Measurements from ENCODE around the gene LZTR1.

Gene LZTR1

GRCh38 chr22:20989323-20990138, 7.4 kb downstream of the LZTR1 start:
- Histone ChIP-seq H3K4me3 (no peak overlapping the region), H3K27ac (peak overlapping the region in 2 of 11 experiments; percentile 13 to 16; a peak in 3 of 22 replicates), H4K20me1 (peaks cover 0 to 79% (median 16%) of the 10 kb centered on the region in 11 experiments; a peak in 11 of 22 replicates), H3K27me3 (no peaks in the 10 kb centered on the region), H3K36me3 (peaks cover 57 to 91% (median 82%) of the 10 kb centered on the region in 11 experiments), H3K9ac (peak overlapping the region; percentile 2 to 62 (median 44); a peak in 13 of 22 replicates), H3K4me2 (peak overlapping the region in 10 of 11 experiments; percentile 31 to 70 (median 60); a peak in 19 of 22 replicates), H3K4me1 (peaks cover 12 to 21% (median 19%) of the 10 kb centered on the region in 10 experiments), H3K9me3 (replicated peaks in 1 of 11) (no peaks in the 10 kb centered on the region)
- no peak for TF ChIP-seq Cebpa-rat (IDR thresholded peaks at IDR 0.05)

GRCh38 chr22:20990184-20991180, 8.4 kb downstream of the LZTR1 start:
- TF ChIP-seq Cebpa-rat (IDR thresholded peaks at IDR 0.05) = no peak
- H3K9me3 ChIP-seq (replicated peaks in 1 of 11) = no peaks in the 10 kb centered on the region
- peak overlapping the region in 2 of 11 experiments; percentile 13 to 16; a peak in 2 of 22 replicates for H3K27ac ChIP-seq
- peak overlapping the region in 9 of 11 experiments; percentile 15 to 50 (median 44); a peak in 8 of 22 replicates for H3K9ac ChIP-seq
- H4K20me1 ChIP-seq = peaks cover 0 to 86% (median 16%) of the 10 kb centered on the region in 11 experiments; a peak in 11 of 22 replicates
- H3K4me3 ChIP-seq = no peak overlapping the region
- peaks cover 52 to 90% (median 80%) of the 10 kb centered on the region in 11 experiments for H3K36me3 ChIP-seq
- peak overlapping the region in 9 of 11 experiments; percentile 54 to 70 (median 62); a peak in 13 of 22 replicates for H3K4me2 ChIP-seq
- H3K4me1 ChIP-seq = peaks cover 12 to 21% (median 19%) of the 10 kb centered on the region in 10 experiments
- no peaks in the 10 kb centered on the region for H3K27me3 ChIP-seq

DNA sequence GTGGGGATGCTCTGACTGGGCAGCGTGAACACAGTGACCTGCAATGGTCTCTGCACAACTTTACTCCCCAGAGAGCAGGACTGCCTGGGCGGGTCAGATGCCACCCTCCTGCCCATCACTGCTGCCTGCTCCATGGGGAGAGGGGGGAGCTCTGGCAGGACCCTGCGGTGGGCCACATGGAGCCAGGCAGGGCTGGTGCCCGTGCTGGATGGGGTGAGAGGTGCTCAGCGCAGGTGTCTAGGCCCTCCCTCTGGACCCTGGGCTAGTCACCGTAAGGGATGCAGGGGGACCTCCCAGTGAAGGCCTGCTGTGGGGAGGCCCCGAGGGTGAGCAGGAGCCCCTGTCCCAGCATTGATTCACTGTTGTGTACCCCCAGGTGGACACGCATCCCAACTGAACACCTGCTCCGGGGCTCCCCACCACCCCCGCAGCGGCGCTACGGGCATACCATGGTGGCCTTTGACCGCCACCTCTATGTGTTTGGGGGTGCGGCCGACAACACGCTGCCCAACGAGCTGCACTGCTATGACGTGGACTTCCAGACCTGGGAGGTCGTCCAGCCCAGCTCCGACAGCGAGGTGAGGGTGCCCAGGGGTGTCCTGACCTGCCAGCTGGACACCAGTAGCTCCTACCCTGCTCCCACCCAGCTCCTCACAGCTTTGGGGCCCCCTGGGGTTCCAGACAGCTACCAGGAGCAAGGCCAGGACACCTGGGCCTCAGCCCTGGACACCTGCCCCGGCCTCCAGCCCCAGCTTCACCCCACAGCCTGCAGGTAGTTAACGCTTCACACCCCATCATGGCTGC, 9.4 kb downstream of the LZTR1 start:
- Histone ChIP-seq H3K9me3 (replicated peaks in 1 of 11) (no peaks in the 10 kb centered on the region), H3K4me3 (no peak overlapping the region), H3K27me3 (no peaks in the 10 kb centered on the region), H3K36me3 (peaks cover 45 to 91% (median 83%) of the 10 kb centered on the region in 11 experiments), H3K4me2 (no peak overlapping the region), H4K20me1 (peaks cover 0 to 90% (median 14%) of the 10 kb centered on the region in 11 experiments; a peak in 12 of 22 replicates), H3K4me1 (peaks cover 12 to 21% (median 19%) of the 10 kb centered on the region in 10 experiments), H3K27ac (no peak overlapping the region), H3K9ac (peak overlapping the region in 2 of 11 experiments; percentile 1 to 5; a peak in 1 of 22 replicates)
- TF ChIP-seq Cebpa-rat (IDR thresholded peaks at IDR 0.05) = no peak

- Histone ChIP-seq H3K4me1 (peaks cover 12 to 21% (median 19%) of the 10 kb centered on the region in 10 experiments), H3K9ac (no peak overlapping the region), H3K36me3 (peaks cover 39 to 91% (median 83%) of the 10 kb centered on the region in 11 experiments), H3K27ac (no peak overlapping the region), H3K9me3 (replicated peaks in 1 of 11) (no peaks in the 10 kb centered on the region), H3K4me2 (no peak overlapping the region), H3K4me3 (no peak overlapping the region), H3K27me3 (no peaks in the 10 kb centered on the region), H4K20me1 (peaks cover 0 to 96% (median 17%) of the 10 kb centered on the region in 11 experiments; a peak in 14 of 22 replicates)
- no peak for TF ChIP-seq Cebpa-rat (IDR thresholded peaks at IDR 0.05)
Observed at GRCh38 chr22:20992056-20992442, 10.0 kb downstream of the LZTR1 start.

DNA sequence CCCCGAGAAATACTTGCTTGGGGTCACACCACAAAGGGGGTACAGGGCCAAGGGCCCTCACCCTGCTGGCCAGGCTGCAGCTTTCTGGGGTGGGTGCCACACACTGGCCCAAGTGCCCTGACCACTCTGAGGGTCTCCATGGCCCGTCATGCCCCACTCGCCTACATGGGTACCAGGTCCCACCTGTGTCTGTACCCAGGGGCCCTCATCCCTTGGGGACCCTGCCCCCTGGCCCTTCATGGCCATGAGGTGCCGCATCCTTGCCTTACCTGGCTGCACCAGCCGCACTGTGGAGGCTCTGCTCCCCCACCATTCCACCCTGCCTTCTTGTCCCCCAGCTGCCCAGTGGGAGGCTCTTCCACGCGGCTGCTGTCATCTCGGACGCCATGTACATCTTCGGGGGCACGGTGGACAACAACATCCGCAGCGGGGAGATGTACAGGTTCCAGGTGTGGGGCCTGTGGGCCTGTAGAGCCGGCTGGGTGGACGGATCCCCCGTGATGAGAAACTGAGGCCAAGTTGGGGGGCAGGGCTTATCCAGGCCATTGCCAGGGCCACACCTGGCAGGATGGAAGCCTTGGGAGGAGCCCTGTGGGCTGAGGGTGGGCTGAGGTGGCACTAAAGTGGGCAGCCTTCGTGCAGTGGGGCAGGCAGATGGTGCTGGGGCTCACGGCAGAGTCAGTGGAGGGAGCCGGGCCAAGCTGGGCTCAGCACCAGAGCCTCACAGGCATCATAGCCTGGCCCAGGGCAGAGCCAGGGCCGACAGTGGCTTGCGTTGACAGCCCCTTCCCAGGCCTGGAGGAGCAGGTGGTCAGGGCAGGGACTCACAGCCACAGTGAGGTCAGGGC, 10.6 kb downstream of the LZTR1 start:
- Histone ChIP-seq H3K4me1 (peaks cover 12 to 21% (median 19%) of the 10 kb centered on the region in 10 experiments), H3K4me3 (no peak overlapping the region), H3K27ac (no peak overlapping the region), H3K4me2 (no peak overlapping the region), H3K9ac (no peak overlapping the region), H4K20me1 (peaks cover 0 to 98% (median 22%) of the 10 kb centered on the region in 11 experiments; a peak in 14 of 22 replicates), H3K9me3 (replicated peaks in 1 of 11) (no peaks in the 10 kb centered on the region), H3K27me3 (no peaks in the 10 kb centered on the region), H3K36me3 (peaks cover 37 to 91% (median 83%) of the 10 kb centered on the region in 11 experiments)
- TF ChIP-seq Cebpa-rat (IDR thresholded peaks at IDR 0.05) = no peak

DNA sequence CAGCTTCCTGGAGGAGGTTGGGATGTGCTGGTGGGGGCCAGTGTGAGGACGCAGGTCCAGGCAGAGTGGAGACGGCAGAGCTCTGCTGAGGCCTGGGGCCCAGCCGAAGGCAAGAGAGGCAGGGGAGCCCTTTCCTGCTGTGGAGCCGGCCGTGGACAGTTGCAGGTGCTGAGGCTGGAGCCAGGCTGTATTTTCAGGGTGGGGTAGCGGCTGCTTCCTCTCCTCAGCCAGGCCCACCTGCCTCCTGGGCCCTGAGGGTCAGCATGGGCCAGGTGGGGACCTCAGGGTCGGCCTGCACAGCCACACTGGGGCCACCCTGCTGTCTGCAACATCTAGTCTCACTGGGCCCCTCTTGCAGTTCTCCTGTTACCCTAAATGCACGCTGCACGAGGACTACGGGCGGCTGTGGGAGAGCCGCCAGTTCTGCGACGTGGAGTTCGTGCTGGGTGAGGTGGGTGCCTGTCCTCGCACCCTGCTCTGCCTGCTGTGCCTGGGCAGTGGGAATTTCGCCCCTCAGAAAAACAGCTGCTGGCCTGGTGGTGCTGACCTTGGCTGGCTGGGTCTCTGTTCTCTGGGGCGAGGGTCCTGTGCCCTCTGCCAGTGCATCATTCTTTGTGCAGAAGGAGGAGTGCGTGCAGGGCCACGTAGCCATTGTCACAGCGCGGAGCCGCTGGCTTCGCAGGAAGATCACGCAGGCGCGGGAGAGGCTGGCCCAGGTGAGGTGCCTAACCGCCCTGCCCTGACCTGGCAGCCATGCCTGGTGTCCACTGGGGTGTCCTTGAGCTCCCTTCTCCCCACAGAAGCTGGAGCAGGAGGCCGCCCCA, 11.4 kb downstream of the LZTR1 start:
- H4K20me1 ChIP-seq = peaks cover 0 to 98% (median 31%) of the 10 kb centered on the region in 11 experiments; a peak in 16 of 22 replicates
- peaks cover 10 to 24% (median 17%) of the 10 kb centered on the region in 10 experiments for H3K4me1 ChIP-seq
- H3K9ac ChIP-seq = no peak overlapping the region
- no peaks in the 10 kb centered on the region for H3K27me3 ChIP-seq
- H3K4me2 ChIP-seq = no peak overlapping the region
- no peak overlapping the region for H3K4me3 ChIP-seq
- no peak overlapping the region for H3K27ac ChIP-seq
- H3K9me3 ChIP-seq (replicated peaks in 1 of 11) = no peaks in the 10 kb centered on the region
- TF ChIP-seq Cebpa-rat (IDR thresholded peaks at IDR 0.05) = no peak
- peaks cover 37 to 91% (median 83%) of the 10 kb centered on the region in 11 experiments for H3K36me3 ChIP-seq
